Urinary bladder (tissue), 4 donors: Measurements from ENCODE around the gene ASCL2. TPM values are rescaled to one million over a fixed set of nuclear protein-coding genes. Genes with fewer than 3 reads are reported as not detected.

Experiments
- DNase-seq: peaks from one replicate; pipeline ENCODE4 v3.0.0-alpha.2; 2015; ENCODE audit errors: extremely low spot score
- H3K27ac ChIP-seq: one replicate; pipeline ENCODE4 v1.5.1; 2013; ENCODE audit warnings: low read depth, mild to moderate bottlenecking, moderate library complexity
- H3K36me3 ChIP-seq: one replicate; pipeline ENCODE4 v1.6.1; 2013; ENCODE audit warnings: mild to moderate bottlenecking, moderate library complexity; ENCODE audit not compliant: insufficient read depth
- H3K4me1 ChIP-seq: one replicate; pipeline ENCODE4 v1.6.1; 2013; ENCODE audit warnings: mild to moderate bottlenecking, moderate library complexity; ENCODE audit not compliant: insufficient read depth
- H3K4me3 ChIP-seq: one replicate; pipeline ENCODE4 v1.5.1; 2013; ENCODE audit warnings: low read depth, low read length
- WGBS: extraction: QIAGEN DNeasy Blood & Tissue Kit; methylation state at CpG from one replicate; pipeline ENCODE4 v1.1.7; 2013; 5-methylcytosine and 5-hydroxymethylcytosine counted together
- polyA plus RNA-seq: library from polyadenylated mRNA; stranded (reverse); fragments of 200-250 nt; gene quantifications from one replicate; pipeline ENCODE4 v1.2.3, GENCODE V29; 2013
- total RNA-seq: library from RNA; depleted of rRNA; stranded (reverse); fragments of >200 nt; gene quantifications from one replicate; pipeline ENCODE4 v1.2.3, GENCODE V29; 2014
- donor health status: healthy with polysubstance abuse.
- donor health status: healthy.

ASCL2 gene
- total and polyA plus RNA-seq, 2 donors = 0.42 to 0.85 TPM

GRCh38 chr11:2312232-2313042 lies 42.0 kb upstream of the ASCL2 start:
- H3K4me1 ChIP-seq = peaks cover 1% of the 10 kb centered on the region
- H3K4me3 ChIP-seq = no peak overlapping the region
- no peak overlapping the region for H3K27ac ChIP-seq
- no peak for DNase-seq
- 60% methylated on average over 22 of the region's 22 CpGs for WGBS
- no peaks in the 10 kb centered on the region for H3K36me3 ChIP-seq

- no peak for DNase-seq
- Histone ChIP-seq H3K27ac (no peak overlapping the region), H3K4me3 (no peak overlapping the region), H3K36me3 (no peaks in the 10 kb centered on the region), H3K4me1 (peaks cover 1% of the 10 kb centered on the region)
- WGBS = 71% methylated on average over 21 of the region's 21 CpGs
Observed at GRCh38 chr11:2311353-2312133, 41.2 kb upstream of the ASCL2 start.

- WGBS = 86% methylated on average over 16 of the region's 16 CpGs
- Histone ChIP-seq H3K27ac (no peak overlapping the region), H3K4me3 (no peak overlapping the region), H3K4me1 (peaks cover 1% of the 10 kb centered on the region), H3K36me3 (no peaks in the 10 kb centered on the region)
- DNase-seq = no peak
Observed at GRCh38 chr11:2310786-2311352, 40.5 kb upstream of the ASCL2 start.

GRCh38 chr11:2310073-2310785 lies 39.8 kb upstream of the ASCL2 start:
- WGBS = 85% methylated on average over 16 of the region's 16 CpGs
- H3K4me1 ChIP-seq = peaks cover 1% of the 10 kb centered on the region
- no peak overlapping the region for H3K4me3 ChIP-seq
- H3K27ac ChIP-seq = no peak overlapping the region
- no peak for DNase-seq
- H3K36me3 ChIP-seq = no peaks in the 10 kb centered on the region

- WGBS = 78% methylated on average over 19 of the region's 19 CpGs
- no peaks in the 10 kb centered on the region for H3K36me3 ChIP-seq
- no peak overlapping the region for H3K4me3 ChIP-seq
- H3K4me1 ChIP-seq = peaks cover 1% of the 10 kb centered on the region
- H3K27ac ChIP-seq = no peak overlapping the region
- no peak for DNase-seq
Observed at GRCh38 chr11:2309251-2310072, 39.1 kb upstream of the ASCL2 start.

- no peaks in the 10 kb centered on the region for H3K36me3 ChIP-seq
- DNase-seq = no peak
- no peak overlapping the region for H3K27ac ChIP-seq
- WGBS = 93% methylated on average over 7 of the region's 7 CpGs
- H3K4me1 ChIP-seq = peaks cover 1% of the 10 kb centered on the region
- H3K4me3 ChIP-seq = no peak overlapping the region
Observed at GRCh38 chr11:2308713-2309112, 38.3 kb upstream of the ASCL2 start.

GRCh38 chr11:2307501-2308331 lies 37.3 kb upstream of the ASCL2 start:
- no peaks in the 10 kb centered on the region for H3K36me3 ChIP-seq
- 90% methylated on average over 23 of the region's 23 CpGs for WGBS
- no peak for DNase-seq
- no peak overlapping the region for H3K4me3 ChIP-seq
- H3K27ac ChIP-seq = no peak overlapping the region
- peaks cover 1% of the 10 kb centered on the region for H3K4me1 ChIP-seq

GRCh38 chr11:2306877-2307500 lies 36.6 kb upstream of the ASCL2 start:
- Histone ChIP-seq H3K36me3 (no peaks in the 10 kb centered on the region), H3K4me1 (no peaks in the 10 kb centered on the region), H3K27ac (peak overlapping the region; percentile 53), H3K4me3 (no peak overlapping the region)
- 41% methylated on average over 14 of the region's 14 CpGs for WGBS
- DNase-seq = no peak

GRCh38 chr11:2306452-2306823 lies 36.0 kb upstream of the ASCL2 start:
- no peaks in the 10 kb centered on the region for H3K4me1 ChIP-seq
- H3K27ac ChIP-seq = peak overlapping the region; percentile 88
- DNase-seq = peak; percentile 88
- no peak overlapping the region for H3K4me3 ChIP-seq
- no peaks in the 10 kb centered on the region for H3K36me3 ChIP-seq
- 3% methylated on average over 4 of the region's 4 CpGs for WGBS

GRCh38 chr11:2305788-2306451 lies 35.5 kb upstream of the ASCL2 start:
- 9% methylated on average over 12 of the region's 12 CpGs for WGBS
- DNase-seq = peak; percentile 81

GRCh38 chr11:2305140-2305778 lies 34.9 kb upstream of the ASCL2 start:
- Histone ChIP-seq H3K27ac (no peak overlapping the region), H3K4me1 (no peaks in the 10 kb centered on the region), H3K36me3 (no peaks in the 10 kb centered on the region), H3K4me3 (no peak overlapping the region)
- DNase-seq = no peak
- 31% methylated on average over 10 of the region's 10 CpGs for WGBS

More at GRCh38 chr11:2305788-2306451, 35.5 kb upstream of the ASCL2 start:
- Histone ChIP-seq H3K4me1 (no peaks in the 10 kb centered on the region), H3K27ac (peak overlapping the region; percentile 88), H3K36me3 (no peaks in the 10 kb centered on the region), H3K4me3 (no peak overlapping the region)
